C4-2B (cell line): Measurements from ENCODE around the gene DNM3.

ENCODE experiments used
- CTCF ChIP-seq: fragments of 450-650 bp; conservative IDR thresholded peaks from 2 replicates; pipeline ENCODE4 v1.5.1; 2017; ENCODE audit warnings: mild to moderate bottlenecking
- ZFX ChIP-seq: fragments of 450-650 bp; IDR thresholded peaks from 2 replicates; pipeline ENCODE4 v1.6.1; 2017

GRCh38 chr1:172119184-172119583, 277.9 kb downstream of the DNM3 start:
- TF ChIP-seq CTCF = no peak
- TF ChIP-seq ZFX = no peak
